NCI-H1105 treated with DMSO at 0.1 percent for 48 hours (cell line): ENCODE measurements around the gene PRMT2.
"Not testable (repeated sequence)": the region's sequence is repeated elsewhere in the genome, so short reads cannot be mapped to it uniquely, and the experiment has no call there.

Experiments
- DNase-seq: peaks from one replicate; lab custom pipeline; 2025; lab: John Stamatoyannopoulos, UW

The PRMT2 gene

DNA sequence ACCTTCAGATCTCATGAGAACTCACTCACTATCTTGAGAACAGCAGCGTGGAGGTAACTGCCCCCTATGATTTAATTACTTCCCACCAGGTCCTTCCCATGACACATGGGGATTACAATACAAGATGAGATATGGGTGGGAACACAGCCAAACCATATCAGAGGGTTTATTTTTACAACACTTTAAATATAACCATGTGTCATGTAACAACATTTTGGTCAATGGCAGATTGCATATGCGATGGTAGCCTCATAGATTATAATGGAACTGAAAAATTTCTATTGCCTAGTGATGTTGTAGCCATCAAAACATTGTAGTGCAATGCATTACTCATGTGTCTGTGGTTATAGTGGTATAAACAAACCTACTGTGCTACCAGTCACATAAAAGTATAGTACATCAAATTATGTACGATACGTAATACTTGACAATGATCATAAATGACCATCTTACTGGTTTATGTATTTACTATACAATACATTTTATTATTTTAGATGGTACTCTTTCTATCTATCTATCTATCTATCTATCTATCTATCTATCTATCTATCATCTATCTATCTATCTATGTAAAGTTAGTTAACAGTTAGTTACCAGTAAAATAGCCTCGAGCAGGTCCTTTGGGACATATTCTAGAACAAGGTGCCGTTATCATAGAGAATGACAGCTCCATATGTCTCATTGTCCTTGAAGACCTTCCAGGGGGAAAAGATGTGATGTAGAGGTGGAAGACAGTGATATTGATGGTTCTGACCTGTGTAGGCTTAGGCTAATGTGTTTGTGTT lies 18.0 kb upstream of the PRMT2 start:
- no peak for DNase-seq

DNA sequence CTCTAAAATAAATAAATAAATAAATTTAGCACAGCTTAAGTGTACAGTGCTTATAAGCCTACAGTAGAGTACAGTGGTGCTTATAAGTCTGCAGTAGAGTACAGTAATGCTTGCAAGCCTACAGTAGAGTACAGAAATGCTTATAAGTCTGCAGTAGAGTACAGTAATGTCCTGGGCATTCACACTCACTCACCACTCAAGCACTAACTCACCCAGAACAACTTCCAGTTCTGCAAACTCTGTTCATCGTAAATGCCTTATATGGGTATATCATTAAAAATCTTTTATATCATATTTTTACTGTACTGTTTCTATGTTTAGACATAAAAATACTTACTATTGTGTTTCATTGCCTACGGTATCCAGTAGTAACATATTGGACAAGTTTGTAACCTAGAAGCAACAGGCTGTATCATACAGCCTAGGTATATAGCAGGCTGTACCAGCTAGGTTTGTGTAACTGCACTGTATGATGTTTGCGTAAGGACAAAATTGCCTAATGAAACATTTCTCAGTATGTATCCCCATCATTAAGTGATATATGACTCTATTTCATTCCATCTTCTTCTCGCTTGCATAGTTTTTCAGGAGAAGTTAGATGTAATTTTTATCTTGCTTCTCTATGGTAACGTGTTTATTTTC lies 16.6 kb upstream of the PRMT2 start:
- DNase-seq, result no peak

DNA sequence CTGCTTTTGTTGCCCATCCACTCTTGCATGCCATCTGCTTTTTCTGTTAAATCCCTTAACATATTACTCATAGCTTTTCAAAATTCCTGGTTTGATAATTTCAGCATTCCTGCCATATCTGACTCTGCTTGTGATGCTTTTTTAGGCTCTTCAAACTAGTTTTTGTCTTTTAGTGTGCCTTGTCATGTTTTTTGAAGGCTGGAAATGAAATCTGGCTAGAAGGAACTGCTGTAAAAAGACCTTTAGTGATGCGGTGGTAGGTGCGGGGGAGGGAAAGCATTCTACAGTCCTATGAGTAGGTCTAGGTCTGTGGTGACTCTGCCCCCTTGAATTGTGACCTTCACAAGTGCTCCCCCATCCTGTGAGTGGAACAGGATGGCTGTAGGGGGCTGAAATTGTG lies 15.6 kb upstream of the PRMT2 start:
- DNase-seq, result no peak

DNA sequence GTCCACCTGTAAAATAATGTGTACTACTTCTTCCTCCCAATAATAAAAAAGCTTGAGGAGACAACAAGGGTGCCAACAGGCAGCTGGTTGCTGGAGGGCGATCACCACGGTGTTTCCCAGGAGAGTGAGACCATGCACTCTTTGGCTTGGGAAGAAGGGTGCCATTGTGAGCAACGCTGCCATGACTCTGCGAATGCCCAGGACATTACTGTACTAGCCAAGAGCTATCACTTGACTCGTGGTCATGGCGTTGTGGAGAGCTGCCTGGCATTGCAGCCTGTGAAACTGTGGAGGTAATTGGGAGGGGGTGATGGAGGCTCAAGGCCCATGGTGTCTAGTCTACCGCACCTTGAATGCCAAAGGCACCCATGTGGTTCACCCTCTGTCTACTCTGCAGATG lies 14.6 kb upstream of the PRMT2 start:
- no peak for DNase-seq

DNA sequence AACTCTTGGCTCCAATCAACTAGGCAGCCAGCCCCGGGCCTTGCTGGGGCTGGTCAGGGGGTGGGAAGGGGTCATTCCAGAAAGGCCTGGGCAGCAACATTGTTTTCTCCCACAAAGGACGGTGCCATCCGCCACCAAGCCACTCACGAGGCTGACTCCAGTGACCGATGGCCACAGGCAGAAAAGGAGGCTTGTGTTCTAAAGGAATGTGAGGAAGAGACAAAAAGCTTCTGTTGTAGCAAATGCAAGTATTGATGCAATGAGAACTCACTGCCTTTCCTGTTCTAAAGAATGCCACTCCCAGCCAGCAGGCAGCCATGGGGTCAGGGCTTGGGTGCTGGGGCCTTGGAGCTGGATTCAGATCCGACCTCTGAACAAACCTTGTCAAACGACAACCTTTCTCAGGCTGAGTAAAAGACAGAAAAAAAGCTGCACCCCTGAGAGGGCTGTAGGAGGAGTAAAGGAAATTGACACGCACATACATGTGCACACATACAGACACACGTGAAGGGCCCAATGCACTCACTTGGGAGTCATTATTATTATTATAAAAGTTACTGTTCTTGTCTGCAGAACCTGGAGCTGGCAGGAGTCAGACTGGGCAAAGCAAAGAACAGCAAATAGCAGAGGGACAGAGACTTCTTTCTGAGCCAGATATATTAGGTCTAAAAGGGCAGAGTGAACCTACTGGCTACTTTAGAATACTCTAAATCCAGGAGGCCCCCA lies 13.9 kb upstream of the PRMT2 start:
- no peak for DNase-seq

DNA sequence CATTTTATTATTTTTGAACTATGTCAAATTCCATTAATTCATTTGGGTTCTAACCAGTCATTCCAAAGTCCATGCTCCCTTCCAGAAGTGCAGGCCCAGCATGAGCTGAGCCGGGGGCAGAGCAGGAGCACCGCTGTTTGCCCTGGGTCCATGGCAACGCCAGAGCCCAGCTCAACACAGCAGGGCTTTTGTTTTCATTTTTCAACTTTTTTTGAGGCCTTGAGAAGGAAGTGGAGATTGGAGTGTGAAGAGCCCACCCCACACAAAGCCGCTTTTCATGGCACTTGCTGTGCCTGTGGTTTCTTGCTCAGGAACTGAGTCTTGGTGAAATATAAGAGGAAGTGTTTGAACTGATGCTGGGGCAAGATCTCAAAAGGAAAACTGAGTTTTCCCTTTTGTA lies 13.2 kb upstream of the PRMT2 start:
- DNase-seq, result no peak

DNA sequence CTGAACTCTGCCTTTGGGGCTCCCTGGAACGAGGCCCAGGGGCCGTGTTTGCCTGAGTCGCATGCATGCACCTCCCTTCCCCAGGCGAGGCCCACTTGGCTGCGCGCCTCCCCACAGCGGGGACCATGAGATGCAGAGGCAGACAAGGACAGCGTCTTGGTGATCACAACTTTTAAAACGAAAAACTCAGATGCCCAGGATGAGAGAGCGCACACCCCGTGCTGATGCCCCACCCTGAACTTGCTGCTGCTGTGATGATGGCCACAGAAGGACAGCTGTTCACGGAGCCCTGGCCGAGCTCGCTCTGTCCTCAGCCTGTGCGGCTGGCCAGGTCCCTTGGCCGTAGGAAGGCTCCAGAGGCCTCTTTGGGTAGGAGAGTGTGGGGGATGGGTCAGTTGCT lies 11.4 kb upstream of the PRMT2 start:
- no peak for DNase-seq

DNA sequence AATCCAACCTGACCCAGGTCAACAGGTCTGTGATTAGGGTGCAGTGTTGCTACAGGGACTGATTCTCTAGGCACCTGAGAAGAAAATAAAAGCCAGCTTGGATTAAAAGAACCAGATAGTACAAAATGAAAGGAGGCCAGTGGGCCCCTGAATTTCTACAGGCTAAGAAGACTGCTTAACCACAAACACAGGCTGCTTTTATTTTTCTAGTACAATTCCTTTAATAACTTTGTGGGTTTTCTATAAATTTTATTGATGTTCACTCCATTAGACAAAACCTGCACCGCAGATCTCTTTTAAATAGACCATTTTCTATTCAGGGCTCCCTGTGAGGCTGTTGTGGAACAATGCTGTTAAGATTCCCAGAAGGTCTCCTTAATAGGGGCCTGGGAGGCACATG lies 9.7 kb upstream of the PRMT2 start:
- DNase-seq, result no peak

DNA sequence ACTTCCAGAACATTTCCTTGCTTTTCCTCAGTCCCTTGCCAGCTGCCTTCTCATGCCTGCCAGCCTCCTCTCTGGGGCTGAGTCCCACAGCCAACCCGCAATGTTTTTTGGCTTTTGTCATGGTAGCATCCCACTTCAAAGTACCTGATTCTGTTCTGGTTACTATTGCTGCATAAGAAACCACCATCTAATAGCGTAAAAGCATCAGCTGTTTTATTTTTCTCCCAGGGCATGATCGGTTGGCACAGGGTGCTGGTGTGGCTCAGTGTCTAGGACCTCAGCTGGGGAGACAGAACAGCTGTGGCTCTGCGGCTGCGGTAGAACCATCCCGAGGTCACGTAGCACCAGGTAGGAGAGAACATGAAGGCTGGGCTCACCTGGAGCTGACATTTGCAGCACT lies 8.9 kb upstream of the PRMT2 start:
- DNase-seq, result no peak

DNA sequence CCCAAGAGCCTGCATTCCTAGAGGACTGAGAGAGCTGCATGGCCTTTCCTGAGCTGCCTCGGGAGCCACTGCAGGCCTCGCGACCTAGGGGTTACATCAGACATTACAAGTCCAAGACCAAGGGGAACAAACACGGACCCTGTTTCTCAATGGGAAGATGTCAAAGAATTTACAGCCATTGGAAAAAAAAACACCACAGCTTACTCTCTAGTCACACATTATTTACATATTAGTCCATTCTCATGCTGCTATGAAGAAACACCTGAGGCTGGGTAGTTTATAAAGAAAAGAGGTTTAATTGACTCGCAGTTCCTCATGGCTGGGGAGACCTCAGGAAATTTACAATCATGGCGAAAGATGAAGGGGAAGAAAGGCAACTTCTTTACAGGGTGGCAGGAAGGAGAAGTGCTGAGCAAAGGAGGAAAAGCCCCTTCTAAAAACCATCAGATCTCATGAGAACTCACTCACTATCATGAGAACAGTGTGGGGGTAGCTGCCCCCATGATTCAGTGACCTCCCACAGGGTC lies 8.4 kb upstream of the PRMT2 start:
- DNase-seq, result no peak

DNA sequence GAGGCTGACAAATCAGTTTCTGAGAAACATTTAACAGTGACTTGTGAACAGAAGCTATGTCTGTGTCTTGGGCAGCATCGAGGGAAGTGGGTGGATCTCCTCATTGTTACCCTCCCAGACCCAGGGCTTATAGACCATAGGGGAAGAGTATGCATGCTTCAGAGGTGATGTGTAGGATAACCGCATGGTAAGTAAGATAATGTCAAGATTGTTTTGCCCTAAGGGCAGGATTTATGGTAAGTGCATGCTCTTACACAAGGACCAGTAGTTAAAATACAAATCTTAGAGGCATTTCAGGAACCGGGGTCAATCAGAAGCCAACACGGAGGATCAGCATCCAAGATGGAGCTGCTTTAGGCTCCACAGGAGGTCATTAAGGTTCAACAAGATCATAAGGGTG lies 7.7 kb upstream of the PRMT2 start:
- DNase-seq, result no peak

DNA sequence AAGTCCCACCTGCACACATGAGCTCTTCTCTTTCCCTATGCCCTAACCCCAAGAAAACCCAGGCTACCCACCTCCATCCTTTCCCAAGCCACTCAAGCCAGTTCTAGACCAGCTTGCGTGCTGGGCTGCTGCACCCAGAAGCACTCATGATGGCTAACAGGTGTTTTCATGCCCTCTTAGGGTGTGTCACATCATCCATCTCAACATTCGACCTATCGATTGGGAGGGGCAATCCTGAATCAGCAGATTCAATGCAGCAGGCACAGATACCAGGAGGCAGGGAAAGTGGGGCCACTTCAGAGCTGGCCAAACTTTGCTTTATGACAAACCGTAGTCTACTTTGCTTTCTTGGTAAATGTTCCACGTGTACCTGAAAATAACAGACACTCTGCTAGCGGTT lies 6.6 kb upstream of the PRMT2 start:
- DNase-seq, result no peak

DNA sequence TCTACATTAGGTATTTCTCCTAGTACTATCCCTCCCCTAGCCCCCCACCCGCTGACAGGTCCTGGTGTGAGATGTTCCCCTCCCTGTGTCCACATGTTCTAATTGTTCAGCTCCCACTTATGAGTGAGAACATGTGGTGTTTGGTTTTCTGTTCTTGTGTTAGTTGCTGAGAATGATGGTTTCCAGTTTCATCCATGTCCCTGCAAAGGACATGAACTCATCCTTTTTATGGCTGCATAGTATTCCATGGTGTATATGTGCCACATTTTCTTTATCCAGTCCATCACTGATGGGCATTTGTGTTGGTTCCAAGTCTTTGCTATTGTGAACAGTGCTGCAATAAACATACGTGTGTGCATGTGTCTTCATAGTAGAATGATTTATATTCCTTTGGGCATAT lies 4.6 kb upstream of the PRMT2 start:
- not testable (repeated sequence) for DNase-seq

DNA sequence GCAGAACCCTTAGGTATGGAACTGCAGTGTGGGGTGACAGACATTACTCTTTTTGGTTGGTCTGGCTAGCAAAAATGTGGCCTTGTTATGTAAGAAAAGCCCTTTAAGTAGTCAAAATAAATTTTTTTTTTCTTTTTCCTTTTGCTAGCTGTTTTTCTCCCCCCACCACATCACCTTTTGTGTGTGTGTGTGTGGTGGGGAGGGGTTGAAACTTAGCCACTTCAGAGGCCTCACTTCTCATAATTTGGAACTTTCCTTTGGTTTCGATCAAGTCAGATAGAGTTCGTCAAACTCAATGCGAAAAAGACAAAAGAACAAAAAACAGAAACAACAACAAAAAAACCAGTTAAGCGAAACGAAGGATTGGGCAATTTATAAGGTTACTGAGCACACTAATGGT lies 1.9 kb upstream of the PRMT2 start:
- DNase-seq, result no peak

DNA sequence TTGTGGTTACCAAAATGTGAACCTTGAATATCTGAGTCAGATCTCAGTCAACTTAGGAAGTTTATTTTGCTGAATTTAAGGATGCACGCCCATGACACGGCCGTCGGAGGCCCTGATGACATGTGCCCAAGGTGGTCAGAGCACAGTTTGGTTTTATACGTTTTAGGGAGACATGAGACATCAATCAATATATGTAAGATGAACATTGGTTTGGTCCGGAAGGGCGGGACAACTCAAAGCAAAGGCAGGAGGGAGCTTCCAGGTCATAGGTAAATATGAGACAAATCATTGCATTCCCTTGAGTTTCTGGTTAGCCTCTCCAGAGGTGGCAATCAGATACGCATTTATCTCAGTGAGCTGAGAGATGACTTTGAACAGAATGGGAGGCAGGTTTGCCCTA lies 1.0 kb upstream of the PRMT2 start:
- DNase-seq, result no peak

DNA sequence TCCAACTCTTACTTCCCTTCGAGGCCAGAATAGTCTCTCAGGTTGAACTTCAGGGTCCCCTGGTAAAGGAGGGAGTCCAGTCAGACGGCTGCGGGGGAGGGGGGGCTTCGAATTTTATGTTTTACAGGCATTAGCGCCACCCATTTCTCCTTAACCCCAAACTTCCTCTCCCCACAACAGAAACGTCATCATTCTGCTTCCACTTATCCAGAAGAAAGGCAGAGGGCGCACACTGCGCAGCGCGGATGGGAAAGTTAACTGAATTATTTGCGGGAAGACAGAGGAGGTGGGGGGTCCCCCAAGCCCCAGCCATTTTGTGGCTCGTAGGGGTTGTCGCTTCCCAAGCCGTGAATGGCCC lies 529 bp upstream of the PRMT2 start:
- peak; percentile 77 for DNase-seq

DNA sequence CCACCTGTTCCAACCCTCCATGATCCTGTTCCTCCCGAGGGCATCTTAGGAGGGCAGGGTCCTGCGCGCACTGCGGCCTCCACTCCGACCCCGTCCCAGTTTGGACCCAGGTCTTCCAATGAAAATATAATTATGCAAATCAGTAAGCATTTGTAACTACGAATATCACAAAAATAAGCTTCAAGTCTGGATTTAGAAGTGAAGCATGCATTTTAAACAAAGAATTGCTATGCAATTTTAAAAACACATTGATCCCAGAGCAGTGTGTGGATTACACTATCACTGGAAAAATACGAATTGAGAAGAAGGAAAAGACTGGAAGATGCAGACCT lies 673 bp downstream of the PRMT2 start:
- DNase-seq, result no peak

DNA sequence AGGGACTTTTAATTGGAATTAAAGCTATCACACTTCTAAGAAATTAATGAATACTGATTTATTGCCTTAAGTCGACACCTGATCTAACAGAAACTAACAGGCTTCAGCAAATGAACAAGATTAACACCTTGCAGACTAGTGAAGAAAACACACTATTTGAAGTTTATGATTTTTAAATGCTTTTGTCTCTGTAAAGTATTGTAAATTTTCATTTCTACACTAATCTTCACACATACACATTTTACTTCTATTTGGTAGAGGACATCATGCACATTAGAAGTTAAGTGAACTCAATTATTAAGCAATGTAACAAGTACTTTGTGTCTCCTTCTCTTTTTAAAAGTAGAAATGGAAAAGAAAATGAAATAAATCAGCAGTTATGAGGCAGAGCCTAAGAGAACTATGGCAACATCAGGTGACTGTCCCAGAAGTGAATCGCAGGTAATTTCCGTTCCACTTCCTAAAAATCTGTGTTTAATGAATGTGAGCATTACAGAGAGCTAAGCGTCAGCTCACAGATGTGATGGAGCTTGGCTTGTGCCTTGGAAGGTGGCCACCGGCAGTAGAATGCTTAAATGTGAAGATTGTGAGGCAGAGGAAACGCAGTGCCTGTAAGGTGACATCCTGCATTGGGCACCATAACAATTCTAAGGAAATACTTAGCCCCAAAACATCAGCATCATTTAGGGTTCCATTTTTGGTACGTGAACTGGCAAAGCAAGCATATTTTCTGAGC lies 1.2 kb downstream of the PRMT2 start:
- DNase-seq, result no peak

DNA sequence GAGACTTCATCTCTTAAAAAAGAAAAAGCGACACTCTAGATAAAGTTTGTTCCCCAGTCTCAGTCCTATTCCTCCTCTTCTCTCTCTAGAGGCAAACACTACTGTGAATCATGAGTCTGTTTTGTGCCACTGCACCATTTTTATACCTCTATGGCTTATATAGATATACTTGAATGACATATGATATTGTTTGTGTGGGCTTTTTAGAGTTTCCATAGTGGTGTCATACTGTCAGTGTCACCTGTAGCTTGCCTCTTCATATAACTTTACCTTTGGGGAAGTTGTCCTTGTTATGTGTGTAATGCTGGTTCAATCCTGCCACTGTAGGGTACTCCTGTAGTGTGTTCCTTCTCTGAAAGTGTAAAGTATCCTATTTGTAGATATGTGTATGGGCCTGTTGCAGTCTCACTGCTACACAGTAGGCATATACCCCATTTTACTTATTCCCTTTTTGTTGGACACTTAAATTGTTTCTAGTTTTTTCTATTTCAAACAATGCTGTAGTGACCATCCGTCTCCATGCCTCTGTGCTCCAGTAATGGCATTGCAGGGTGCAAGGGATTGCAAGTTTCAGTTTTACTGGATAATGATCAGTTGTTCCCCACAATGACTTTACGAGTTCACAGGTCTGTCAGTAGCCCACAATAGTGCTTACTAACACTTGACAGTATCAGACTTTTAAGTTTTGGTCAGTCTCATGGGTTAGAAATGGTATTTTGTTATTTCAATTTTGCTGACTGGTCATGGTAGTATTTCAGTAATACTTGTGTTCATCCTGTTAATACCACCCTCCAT lies 2.7 kb downstream of the PRMT2 start:
- DNase-seq, result no peak

DNA sequence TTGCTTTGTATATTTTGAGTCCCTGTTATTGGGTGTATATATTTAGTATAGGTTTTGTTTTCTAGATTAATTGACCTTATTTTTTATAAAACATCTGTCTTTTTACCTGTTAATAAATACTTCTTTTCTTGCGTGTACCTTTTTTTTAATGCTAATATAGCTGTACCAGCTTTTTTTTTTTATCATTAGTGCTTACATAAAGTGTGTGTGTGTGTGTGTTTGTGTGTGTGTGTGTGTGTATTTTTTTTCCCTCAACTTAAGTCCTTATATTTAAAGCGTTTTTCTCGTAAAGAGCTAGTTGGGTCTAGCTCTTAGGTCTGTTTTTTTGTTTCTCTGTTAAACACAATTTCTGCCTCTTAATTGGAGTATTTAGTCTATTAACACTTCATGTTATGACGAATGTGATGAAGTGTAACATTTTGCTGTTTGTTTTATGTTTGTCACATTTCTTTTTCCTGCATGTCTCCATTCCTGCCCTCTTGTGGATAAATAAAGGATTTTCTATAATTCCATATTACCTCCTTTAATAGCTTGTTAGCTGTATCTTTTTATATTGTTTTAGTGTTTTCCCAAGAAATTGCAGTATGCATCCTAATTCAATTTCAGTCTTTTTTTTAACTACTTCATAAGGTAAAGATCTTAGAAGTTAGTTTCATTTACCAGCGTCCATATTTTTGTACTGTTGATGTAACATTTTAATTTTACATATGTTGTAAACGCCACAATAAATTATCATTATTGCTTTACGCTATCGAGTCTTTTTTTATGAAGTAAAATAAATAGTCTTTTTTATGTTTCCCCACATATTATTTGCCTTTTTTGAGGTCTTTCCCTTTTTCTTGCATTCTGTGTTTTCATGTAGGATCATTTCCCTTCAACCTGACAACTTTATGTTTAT lies 4.3 kb downstream of the PRMT2 start:
- DNase-seq, result peak; percentile 12

DNA sequence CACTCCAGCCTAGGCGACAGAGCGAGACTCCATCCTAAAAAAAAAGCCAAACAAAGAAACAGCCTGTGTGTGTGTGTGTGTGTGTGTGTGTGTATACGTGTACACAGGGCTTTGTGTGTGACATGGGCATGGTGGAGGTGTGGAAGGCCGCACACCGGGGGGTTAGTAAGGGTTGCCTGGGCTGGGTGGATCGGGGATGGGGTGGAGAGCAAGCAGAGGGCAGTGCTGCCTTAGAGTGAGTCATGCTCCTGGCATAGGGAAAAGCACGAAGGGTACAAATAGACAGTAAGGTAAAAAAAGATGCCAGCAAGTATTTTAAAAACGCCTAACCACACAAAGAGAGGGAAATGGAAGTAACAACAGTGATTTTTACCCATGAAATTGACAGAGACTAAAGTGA lies 6.2 kb downstream of the PRMT2 start:
- DNase-seq, result no peak
